ENCODE measurements around the gene RPL27. TPM values are rescaled to one million over a fixed set of nuclear protein-coding genes. Genes with fewer than 3 reads are reported as not detected.
A peak's percentile ranks its signal among the peaks of the same experiment; 100 is the strongest.

RPL27 gene
- total and polyA plus RNA-seq, 8 donors = 842 to 1,820 (median 1,641) TPM

- Histone ChIP-seq H3K9me3 (no peaks in the 10 kb centered on the region), H3K36me3 (no peaks in the 10 kb centered on the region), H3K4me3 (no peak overlapping the region), H3K27me3 (no peaks in the 10 kb centered on the region), H3K4me1 (no peaks in the 10 kb centered on the region), H3K27ac (no peak overlapping the region)
- intact Hi-C loops (cut with DNase I) = no loop called here
- ATAC-seq (no peak), DNase-seq (no peak)
- TF ChIP-seq CTCF (IDR thresholded peaks at IDR 0.05) = no peak
Observed at GRCh38 chr17:43030137-43030767, 32.0 kb downstream of the RPL27 start.

- no peak for TF ChIP-seq CTCF (IDR thresholded peaks at IDR 0.05)
- no peaks in the 10 kb centered on the region for H3K27me3 ChIP-seq
- no peak overlapping the region for H3K4me3 ChIP-seq
- ATAC-seq = no peak
- no peak for DNase-seq
- H3K27ac ChIP-seq = no peak overlapping the region
- no peaks in the 10 kb centered on the region for H3K36me3 ChIP-seq
- H3K4me1 ChIP-seq = no peaks in the 10 kb centered on the region
- intact Hi-C loops (cut with DNase I) = no loop called here
- no peaks in the 10 kb centered on the region for H3K9me3 ChIP-seq
Observed at GRCh38 chr17:43031666-43032065, 33.4 kb downstream of the RPL27 start.

GRCh38 chr17:43033948-43034881, 36.0 kb downstream of the RPL27 start:
- Histone ChIP-seq H3K4me3 (no peak overlapping the region), H3K9me3 (no peaks in the 10 kb centered on the region), H3K36me3 (no peaks in the 10 kb centered on the region), H3K27ac (no peak overlapping the region), H3K4me1 (no peaks in the 10 kb centered on the region), H3K27me3 (no peaks in the 10 kb centered on the region)
- intact Hi-C loops (cut with DNase I) = no loop called here
- DNase-seq = peak in 1 of 4 donors; percentile 65
- no peak for TF ChIP-seq CTCF (IDR thresholded peaks at IDR 0.05)
- ATAC-seq = peak; percentile 36

- ATAC-seq (no peak), DNase-seq (no peak)
- intact Hi-C loops (cut with DNase I) = no loop called here
- Histone ChIP-seq H3K4me3 (no peak overlapping the region), H3K4me1 (no peaks in the 10 kb centered on the region), H3K9me3 (no peaks in the 10 kb centered on the region), H3K27ac (no peak overlapping the region), H3K36me3 (no peaks in the 10 kb centered on the region), H3K27me3 (no peaks in the 10 kb centered on the region)
- no peak for TF ChIP-seq CTCF (IDR thresholded peaks at IDR 0.05)
Observed at GRCh38 chr17:43034894-43035293, 36.7 kb downstream of the RPL27 start.

GRCh38 chr17:43039646-43040045, 41.4 kb downstream of the RPL27 start:
- no peak for ATAC-seq
- intact Hi-C loops (cut with DNase I) = no loop called here

More at GRCh38 chr17:43039646-43040045, 41.4 kb downstream of the RPL27 start:
- Histone ChIP-seq H3K4me3 (no peak overlapping the region), H3K27me3 (no peaks in the 10 kb centered on the region), H3K27ac (no peak overlapping the region), H3K9me3 (no peaks in the 10 kb centered on the region), H3K36me3 (no peaks in the 10 kb centered on the region), H3K4me1 (no peaks in the 10 kb centered on the region)
- TF ChIP-seq CTCF (IDR thresholded peaks at IDR 0.05) = no peak
- no peak for DNase-seq

Measured in left lung (tissue), 10 donors.